ENCODE measurements around the gene FKBP1C.
"Not testable (repeated sequence)": the region's sequence is repeated elsewhere in the genome, so short reads cannot be mapped to it uniquely, and the experiment has no call there.

DNA sequence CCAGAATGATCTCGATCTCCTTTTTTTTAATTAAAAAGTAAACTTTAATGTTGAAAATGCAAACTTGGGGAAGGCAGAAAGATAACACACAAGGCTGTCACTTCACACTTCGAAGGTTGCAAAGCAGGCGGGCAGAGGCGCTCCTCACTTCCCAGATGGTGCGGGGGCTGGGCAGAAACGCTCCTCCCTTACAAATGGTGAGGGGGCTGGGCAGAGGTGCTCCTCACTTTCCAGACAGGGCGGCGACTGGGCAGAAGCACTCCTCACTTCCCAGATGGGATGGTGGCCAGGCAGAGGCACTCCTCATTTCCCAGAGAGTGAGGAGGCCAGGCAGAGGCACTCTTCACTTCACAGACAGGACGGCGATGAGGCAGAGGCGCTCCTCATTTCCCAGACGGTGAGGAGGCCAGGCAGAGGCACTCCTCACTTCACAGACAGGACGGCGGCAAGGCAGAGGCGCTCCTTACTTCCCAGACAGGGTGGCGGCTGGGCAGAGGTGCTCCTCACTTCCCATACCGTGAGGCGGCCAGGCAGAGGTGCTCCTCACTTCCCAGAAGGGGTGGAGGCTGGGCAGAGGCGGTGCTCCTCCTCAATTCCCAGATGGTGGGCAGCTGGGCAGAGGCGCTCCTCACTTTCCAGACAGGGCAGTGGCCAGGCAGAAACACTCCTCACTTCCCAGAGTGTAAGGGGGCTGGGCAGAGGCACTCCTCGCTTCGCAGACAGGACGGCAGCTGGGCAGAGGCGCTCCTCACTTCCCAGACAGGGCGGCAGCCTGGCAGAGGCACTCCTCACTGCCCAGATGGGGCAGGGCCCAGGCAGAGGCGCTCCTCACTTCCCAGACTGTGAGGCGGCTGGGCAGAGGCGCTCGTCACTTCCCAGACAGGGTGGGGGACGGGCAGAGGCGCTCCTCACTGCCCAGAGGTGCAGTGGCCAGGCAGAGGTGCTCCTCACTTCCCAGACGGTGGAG lies 16.9 kb downstream of the FKBP1C start:
- TF ChIP-seq, protein P1, sequence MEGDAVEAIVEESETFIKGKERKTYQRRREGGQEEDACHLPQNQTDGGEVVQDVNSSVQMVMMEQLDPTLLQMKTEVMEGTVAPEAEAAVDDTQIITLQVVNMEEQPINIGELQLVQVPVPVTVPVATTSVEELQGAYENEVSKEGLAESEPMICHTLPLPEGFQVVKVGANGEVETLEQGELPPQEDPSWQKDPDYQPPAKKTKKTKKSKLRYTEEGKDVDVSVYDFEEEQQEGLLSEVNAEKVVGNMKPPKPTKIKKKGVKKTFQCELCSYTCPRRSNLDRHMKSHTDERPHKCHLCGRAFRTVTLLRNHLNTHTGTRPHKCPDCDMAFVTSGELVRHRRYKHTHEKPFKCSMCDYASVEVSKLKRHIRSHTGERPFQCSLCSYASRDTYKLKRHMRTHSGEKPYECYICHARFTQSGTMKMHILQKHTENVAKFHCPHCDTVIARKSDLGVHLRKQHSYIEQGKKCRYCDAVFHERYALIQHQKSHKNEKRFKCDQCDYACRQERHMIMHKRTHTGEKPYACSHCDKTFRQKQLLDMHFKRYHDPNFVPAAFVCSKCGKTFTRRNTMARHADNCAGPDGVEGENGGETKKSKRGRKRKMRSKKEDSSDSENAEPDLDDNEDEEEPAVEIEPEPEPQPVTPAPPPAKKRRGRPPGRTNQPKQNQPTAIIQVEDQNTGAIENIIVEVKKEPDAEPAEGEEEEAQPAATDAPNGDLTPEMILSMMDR (IDR thresholded peaks at IDR 0.05; ENCODE audit: low read length) = not testable (repeated sequence)
- not testable (repeated sequence) for TF ChIP-seq EZH2phosphoT487 (IDR thresholded peaks at IDR 0.05; ENCODE audit: low read length); EZH2 (optimal IDR thresholded peaks at IDR 0.05; ENCODE audit: low read depth, low read length)

Data from MM.1S (cell line).